HepG2 (cell line): ENCODE results near the gene PLCB4. TPM values are rescaled to one million over a fixed set of nuclear protein-coding genes. Genes with fewer than 3 reads are reported as not detected.

Experiments
- CHD2 ChIP-seq: IDR thresholded peaks from 2 replicates; pipeline ENCODE4 v1.6.1; 2011; ENCODE audit warnings: low read depth, low read length, improper control_type of control experiment
- FOXK1 ChIP-seq: sonication (generic); formaldehyde crosslinking; IDR thresholded peaks from 2 replicates; pipeline ENCODE4 v1.4.0; 2020; ENCODE audit warnings: low read depth, missing genetic modification reagents, borderline replicate concordance
- FOXK2 ChIP-seq: fragments of 450-650 bp; IDR thresholded peaks from 2 replicates; pipeline ENCODE4 v1.6.1; 2016
- FOXM1 ChIP-seq: sonication (generic); formaldehyde crosslinking; IDR thresholded peaks from 2 replicates; pipeline ENCODE4 v1.5.0; 2020; ENCODE audit warnings: missing genetic modification reagents
- HDAC6 ChIP-seq: fragments of 200-600 bp; sonication (generic); IDR thresholded peaks from 2 replicates; pipeline ENCODE4 v1.7.0; 2017; ENCODE audit warnings: mild to moderate bottlenecking, antibody characterized with exemption, low read length, low read depth
- MAF1 ChIP-seq: sonication (generic); formaldehyde crosslinking; IDR thresholded peaks from 2 replicates; pipeline ENCODE4 v1.5.0; 2020; ENCODE audit warnings: missing genetic modification reagents, borderline replicate concordance
- MAFK ChIP-seq, 2 experiments: IDR thresholded peaks in 1 of 2; conservative IDR thresholded peaks in 1 of 2; 2 replicates each; pipeline ENCODE4 v1.6.1; 2011; ENCODE audit warnings: improper control_type of control experiment in 2 of 2, low read length in 2 of 2
- NFIC ChIP-seq: IDR thresholded peaks from 2 replicates; pipeline ENCODE4 v1.6.1; 2012; ENCODE audit warnings: mild to moderate bottlenecking, low read length, inconsistent platforms
- SP4 ChIP-seq: sonication (generic); formaldehyde crosslinking; IDR thresholded peaks from 2 replicates; pipeline ENCODE4 v1.8.1; 2023; ENCODE audit warnings: mild to moderate bottlenecking, missing genetic modification reagents
- ZFX ChIP-seq: sonication (generic); formaldehyde crosslinking; IDR thresholded peaks from 2 replicates; pipeline ENCODE4 v1.4.0; 2020; ENCODE audit warnings: mild to moderate bottlenecking, low read depth, missing genetic modification reagents, moderate library complexity
- ZNF143 ChIP-seq: sonication (generic); formaldehyde crosslinking; IDR thresholded peaks from 2 replicates; pipeline ENCODE4 v1.4.0; 2020; ENCODE audit warnings: missing genetic modification reagents
- ZNF24 ChIP-seq: fragments of 450-650 bp; IDR thresholded peaks from 2 replicates; pipeline ENCODE4 v1.6.1; 2017; ENCODE audit warnings: antibody characterized with exemption, mild to moderate bottlenecking
- ZNF317 ChIP-seq: sonication (generic); formaldehyde crosslinking; IDR thresholded peaks from 2 replicates; pipeline ENCODE4 v1.5.0; 2020; ENCODE audit warnings: mild to moderate bottlenecking, missing genetic modification reagents
- ZNF33A ChIP-seq: sonication (generic); formaldehyde crosslinking; IDR thresholded peaks from 2 replicates; pipeline ENCODE4 v1.5.1; 2020; ENCODE audit warnings: missing genetic modification reagents, mild to moderate bottlenecking, moderate library complexity, borderline replicate concordance
- ZNF737 ChIP-seq: sonication (generic); formaldehyde crosslinking; IDR thresholded peaks from 2 replicates; pipeline ENCODE4 v1.5.0; 2020; ENCODE audit warnings: missing genetic modification reagents, mild to moderate bottlenecking, borderline replicate concordance
- ZSCAN9 ChIP-seq: IDR thresholded peaks from 2 replicates; pipeline ENCODE4 v1.6.1; 2016; ENCODE audit warnings: borderline replicate concordance
- polyA plus RNA-seq, 8 experiments: library from polyadenylated mRNA; depleted of rRNA in 3 of 8; stranded (reverse) in 7 of 8; unstranded in 1 of 8; fragments of >200 nt; fragmentation: Illumina TruSeq in 4 of 8; extraction: Trizol in 4 of 8; gene quantifications; 2 replicates each; pipeline versions ENCODE4 v1.2.1 to v1.2.3, GENCODE V29; 2011 to 2016; ENCODE audit warnings: low read depth in 4 of 8, missing spikeins in 1 of 8, mixed read lengths in 1 of 8; ENCODE audit not compliant: insufficient read depth in 1 of 8
- total RNA-seq, 5 experiments: library from RNA; depleted of rRNA; stranded (reverse); fragments of >200 nt; fragmentation: Illumina TruSeq; extraction: Trizol; gene quantifications; 2 replicates each; pipeline ENCODE4 v1.2.3, GENCODE V29; 2016; ENCODE audit warnings: low read depth in 1 of 5
- TF ChIP-seq, protein P1 (sequence below): sonication (generic); formaldehyde crosslinking; IDR thresholded peaks from 2 replicates; pipeline ENCODE4 v1.4.0; 2020; ENCODE audit warnings: missing genetic modification reagents; ENCODE audit errors: not compliant biosample characterization
- TF ChIP-seq, protein P2 (sequence below): IDR thresholded peaks from 2 replicates; pipeline ENCODE4 v1.6.1; 2018; ENCODE audit warnings: missing genetic modification reagents, mild to moderate bottlenecking, missing compliant biosample characterization
- TF ChIP-seq, protein P3 (sequence below): sonication (generic); formaldehyde crosslinking; conservative IDR thresholded peaks from 2 replicates; pipeline ENCODE4 v1.8.0; 2022; ENCODE audit warnings: mild to moderate bottlenecking, moderate library complexity, missing genetic modification reagents
- TF ChIP-seq, protein P4 (sequence below): sonication (generic); formaldehyde crosslinking; IDR thresholded peaks from 2 replicates; pipeline ENCODE4 v1.4.0; 2020; ENCODE audit warnings: mild to moderate bottlenecking, missing genetic modification reagents
- TF ChIP-seq, protein P5 (sequence below): sonication (generic); formaldehyde crosslinking; IDR thresholded peaks from 2 replicates; pipeline ENCODE4 v1.4.0; 2020; ENCODE audit warnings: mild to moderate bottlenecking, missing genetic modification reagents, borderline replicate concordance
- TF ChIP-seq, protein P6 (sequence below): IDR thresholded peaks from 2 replicates; pipeline ENCODE4 v1.6.1; 2016; ENCODE audit warnings: low read depth

PLCB4 gene
- total and polyA plus RNA-seq, 2 of the 13 experiments (the other 11 are each of a cell fraction or from before 2014, with no cell fraction given), result 0.01 TPM; not detected in 1

DNA sequence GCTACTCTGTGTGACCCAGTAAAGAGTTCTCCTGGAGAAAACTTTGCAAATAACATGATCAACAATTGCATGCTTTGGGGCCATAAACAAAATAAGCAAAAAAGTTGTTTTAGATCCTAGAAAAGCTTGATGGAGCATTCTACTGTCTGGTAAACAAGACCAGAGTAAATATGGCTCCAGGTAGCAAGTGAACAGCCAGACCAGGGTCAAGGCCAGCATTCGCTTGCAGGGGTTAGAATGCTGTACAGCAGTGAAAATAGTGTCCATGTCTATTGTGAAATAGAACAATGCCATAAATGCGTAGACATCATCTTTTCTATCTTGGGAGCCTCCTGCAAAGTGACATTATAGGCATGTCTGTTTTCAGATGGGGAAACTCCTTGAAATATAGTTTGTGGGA is 216.7 kb downstream of the PLCB4 start (continued):
- no peak for TF ChIP-seq MAFK (conservative IDR thresholded peaks at IDR 0.05 in 1 of 2, IDR thresholded peaks at IDR 0.05 in 1 of 2; ENCODE audit: low read length in 2 of 2)
- TF ChIP-seq, protein P1, sequence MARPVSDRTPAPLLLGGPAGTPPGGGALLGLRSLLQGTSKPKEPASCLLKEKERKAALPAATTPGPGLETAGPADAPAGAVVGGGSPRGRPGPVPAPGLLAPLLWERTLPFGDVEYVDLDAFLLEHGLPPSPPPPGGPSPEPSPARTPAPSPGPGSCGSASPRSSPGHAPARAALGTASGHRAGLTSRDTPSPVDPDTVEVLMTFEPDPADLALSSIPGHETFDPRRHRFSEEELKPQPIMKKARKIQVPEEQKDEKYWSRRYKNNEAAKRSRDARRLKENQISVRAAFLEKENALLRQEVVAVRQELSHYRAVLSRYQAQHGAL, result no peak
- TF ChIP-seq, protein P2, sequence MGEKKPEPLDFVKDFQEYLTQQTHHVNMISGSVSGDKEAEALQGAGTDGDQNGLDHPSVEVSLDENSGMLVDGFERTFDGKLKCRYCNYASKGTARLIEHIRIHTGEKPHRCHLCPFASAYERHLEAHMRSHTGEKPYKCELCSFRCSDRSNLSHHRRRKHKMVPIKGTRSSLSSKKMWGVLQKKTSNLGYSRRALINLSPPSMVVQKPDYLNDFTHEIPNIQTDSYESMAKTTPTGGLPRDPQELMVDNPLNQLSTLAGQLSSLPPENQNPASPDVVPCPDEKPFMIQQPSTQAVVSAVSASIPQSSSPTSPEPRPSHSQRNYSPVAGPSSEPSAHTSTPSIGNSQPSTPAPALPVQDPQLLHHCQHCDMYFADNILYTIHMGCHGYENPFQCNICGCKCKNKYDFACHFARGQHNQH (CRISPR knock-in tag), result peak; percentile 68; the same call in 1 of the 2 replicates
- 0 out of 2 replicates have a peak, but pooled peaks have one; percentile 42 for TF ChIP-seq ZSCAN9 (CRISPR knock-in tag)
- no peak for TF ChIP-seq ZNF737 (CRISPR knock-in tag)
- peak; percentile 50; the same call in 1 of the 2 replicates for TF ChIP-seq FOXK2
- TF ChIP-seq, protein P3, sequence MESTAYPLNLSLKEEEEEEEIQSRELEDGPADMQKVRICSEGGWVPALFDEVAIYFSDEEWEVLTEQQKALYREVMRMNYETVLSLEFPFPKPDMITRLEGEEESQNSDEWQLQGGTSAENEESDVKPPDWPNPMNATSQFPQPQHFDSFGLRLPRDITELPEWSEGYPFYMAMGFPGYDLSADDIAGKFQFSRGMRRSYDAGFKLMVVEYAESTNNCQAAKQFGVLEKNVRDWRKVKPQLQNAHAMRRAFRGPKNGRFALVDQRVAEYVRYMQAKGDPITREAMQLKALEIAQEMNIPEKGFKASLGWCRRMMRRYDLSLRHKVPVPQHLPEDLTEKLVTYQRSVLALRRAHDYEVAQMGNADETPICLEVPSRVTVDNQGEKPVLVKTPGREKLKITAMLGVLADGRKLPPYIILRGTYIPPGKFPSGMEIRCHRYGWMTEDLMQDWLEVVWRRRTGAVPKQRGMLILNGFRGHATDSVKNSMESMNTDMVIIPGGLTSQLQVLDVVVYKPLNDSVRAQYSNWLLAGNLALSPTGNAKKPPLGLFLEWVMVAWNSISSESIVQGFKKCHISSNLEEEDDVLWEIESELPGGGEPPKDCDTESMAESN (CRISPR knock-in tag), result no peak
- no peak for TF ChIP-seq ZNF317 (CRISPR knock-in tag)
- no peak for TF ChIP-seq ZFX (CRISPR knock-in tag)
- TF ChIP-seq, protein P4, sequence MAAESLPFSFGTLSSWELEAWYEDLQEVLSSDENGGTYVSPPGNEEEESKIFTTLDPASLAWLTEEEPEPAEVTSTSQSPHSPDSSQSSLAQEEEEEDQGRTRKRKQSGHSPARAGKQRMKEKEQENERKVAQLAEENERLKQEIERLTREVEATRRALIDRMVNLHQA, result no peak
- no peak for TF ChIP-seq HDAC6
- no peak for TF ChIP-seq MAF1 (CRISPR knock-in tag)
- TF ChIP-seq FOXK1 (CRISPR knock-in tag), result peak; percentile 95; the same call in 1 of the 2 replicates
- no peak for TF ChIP-seq ZNF33A (CRISPR knock-in tag)
- TF ChIP-seq CHD2, result no peak
- TF ChIP-seq, protein P5, sequence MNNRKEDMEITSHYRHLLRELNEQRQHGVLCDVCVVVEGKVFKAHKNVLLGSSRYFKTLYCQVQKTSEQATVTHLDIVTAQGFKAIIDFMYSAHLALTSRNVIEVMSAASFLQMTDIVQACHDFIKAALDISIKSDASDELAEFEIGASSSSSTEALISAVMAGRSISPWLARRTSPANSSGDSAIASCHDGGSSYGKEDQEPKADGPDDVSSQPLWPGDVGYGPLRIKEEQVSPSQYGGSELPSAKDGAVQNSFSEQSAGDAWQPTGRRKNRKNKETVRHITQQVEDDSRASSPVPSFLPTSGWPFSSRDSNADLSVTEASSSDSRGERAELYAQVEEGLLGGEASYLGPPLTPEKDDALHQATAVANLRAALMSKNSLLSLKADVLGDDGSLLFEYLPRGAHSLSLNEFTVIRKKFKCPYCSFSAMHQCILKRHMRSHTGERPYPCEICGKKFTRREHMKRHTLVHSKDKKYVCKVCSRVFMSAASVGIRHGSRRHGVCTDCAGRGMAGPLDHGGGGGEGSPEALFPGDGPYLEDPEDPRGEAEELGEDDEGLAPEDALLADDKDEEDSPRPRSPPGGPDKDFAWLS (CRISPR knock-in tag), result no peak
- peak; percentile 72; the same call in 1 of the 2 replicates for TF ChIP-seq NFIC
- TF ChIP-seq, protein P6, sequence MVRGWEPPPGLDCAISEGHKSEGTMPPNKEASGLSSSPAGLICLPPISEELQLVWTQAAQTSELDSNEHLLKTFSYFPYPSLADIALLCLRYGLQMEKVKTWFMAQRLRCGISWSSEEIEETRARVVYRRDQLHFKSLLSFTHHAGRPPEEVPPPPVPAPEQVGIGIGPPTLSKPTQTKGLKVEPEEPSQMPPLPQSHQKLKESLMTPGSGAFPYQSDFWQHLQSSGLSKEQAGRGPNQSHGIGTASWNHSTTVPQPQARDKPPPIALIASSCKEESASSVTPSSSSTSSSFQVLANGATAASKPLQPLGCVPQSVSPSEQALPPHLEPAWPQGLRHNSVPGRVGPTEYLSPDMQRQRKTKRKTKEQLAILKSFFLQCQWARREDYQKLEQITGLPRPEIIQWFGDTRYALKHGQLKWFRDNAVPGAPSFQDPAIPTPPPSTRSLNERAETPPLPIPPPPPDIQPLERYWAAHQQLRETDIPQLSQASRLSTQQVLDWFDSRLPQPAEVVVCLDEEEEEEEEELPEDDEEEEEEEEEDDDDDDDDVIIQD (CRISPR knock-in tag), result peak; percentile 75; the same call in 1 of the 2 replicates
- no peak for TF ChIP-seq FOXM1 (CRISPR knock-in tag)
- no peak for TF ChIP-seq SP4 (CRISPR knock-in tag)
- no peak for TF ChIP-seq ZNF143 (CRISPR knock-in tag)
- TF ChIP-seq ZNF24, result no peak
